NCI-H446 (cell line): ENCODE results near the gene RANBP9.

Source experiments
- DNase-seq, 2 experiments: peaks; one replicate each; lab custom pipeline; 2025; lab: John Stamatoyannopoulos, UW

Gene RANBP9

GRCh38 chr6:13648850-13649249 is 62.8 kb downstream of the RANBP9 start:
- DNase-seq: no peak

DNA sequence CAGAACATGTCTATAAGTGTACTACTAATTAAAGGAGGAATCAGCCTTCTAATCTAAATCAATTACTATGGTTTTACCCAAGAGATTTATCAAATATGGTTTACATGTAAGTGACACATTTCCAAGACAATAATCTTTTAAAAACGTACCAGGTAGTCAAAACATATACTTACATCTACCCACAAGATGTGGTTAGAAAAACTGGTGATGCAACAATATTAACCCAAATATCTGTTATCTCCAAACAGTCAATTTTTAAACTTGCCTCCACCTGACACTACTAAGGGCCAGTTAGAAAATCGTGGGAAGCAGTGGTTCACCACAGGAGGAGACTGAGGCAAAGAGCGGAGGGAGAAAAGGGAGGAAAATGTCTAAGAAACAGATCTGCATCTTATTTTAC is 68.5 kb downstream of the RANBP9 start:
- DNase-seq: no peak

GRCh38 chr6:13641315-13641714 is 70.3 kb downstream of the RANBP9 start:
- DNase-seq: no peak

DNA sequence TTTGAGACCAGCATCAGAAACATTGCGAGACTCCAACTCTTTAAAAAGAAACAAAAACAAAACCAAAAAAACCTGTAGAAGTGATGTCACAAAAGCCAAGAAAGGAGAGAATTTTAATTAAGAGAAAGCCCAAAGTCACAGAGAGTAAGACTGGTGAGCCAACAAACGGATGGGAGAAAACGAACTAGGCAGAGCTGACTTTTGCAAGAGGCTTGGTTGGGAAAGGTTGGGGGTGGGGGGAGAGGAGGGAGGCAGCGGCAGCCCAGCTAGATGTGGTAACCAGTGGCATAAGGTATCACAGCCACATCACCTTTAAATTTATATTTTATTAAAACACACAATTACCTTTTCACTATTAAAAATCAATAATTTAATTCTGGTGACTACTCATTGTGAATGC is 73.0 kb downstream of the RANBP9 start:
- DNase-seq: no peak

DNA sequence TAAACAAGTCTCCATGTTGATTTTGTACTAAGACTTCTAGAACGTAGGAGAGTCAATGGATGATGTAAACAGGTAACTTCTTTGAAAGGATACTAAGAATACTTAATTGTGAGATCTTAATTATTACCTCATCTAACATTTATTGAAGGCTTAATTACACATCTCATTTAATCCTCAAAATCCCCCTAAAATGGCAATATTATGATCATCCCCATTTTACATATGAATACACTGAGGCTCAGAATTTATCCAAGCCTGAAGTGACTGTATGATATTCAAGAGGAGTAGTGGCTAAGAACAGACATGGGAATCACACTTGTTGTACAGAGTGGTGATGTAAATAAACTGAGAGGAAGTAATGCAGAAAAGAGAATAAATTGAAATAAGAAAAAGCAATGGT is 73.6 kb downstream of the RANBP9 start:
- no peak for DNase-seq

- DNase-seq: no peak
These were observed 75.5 kb downstream of the RANBP9 start for GRCh38 chr6:13635948-13636658.

GRCh38 chr6:13633343-13633742 is 78.3 kb downstream of the RANBP9 start:
- no peak for DNase-seq

GRCh38 chr6:13630499-13630898 is 81.1 kb downstream of the RANBP9 start:
- DNase-seq: no peak

DNA sequence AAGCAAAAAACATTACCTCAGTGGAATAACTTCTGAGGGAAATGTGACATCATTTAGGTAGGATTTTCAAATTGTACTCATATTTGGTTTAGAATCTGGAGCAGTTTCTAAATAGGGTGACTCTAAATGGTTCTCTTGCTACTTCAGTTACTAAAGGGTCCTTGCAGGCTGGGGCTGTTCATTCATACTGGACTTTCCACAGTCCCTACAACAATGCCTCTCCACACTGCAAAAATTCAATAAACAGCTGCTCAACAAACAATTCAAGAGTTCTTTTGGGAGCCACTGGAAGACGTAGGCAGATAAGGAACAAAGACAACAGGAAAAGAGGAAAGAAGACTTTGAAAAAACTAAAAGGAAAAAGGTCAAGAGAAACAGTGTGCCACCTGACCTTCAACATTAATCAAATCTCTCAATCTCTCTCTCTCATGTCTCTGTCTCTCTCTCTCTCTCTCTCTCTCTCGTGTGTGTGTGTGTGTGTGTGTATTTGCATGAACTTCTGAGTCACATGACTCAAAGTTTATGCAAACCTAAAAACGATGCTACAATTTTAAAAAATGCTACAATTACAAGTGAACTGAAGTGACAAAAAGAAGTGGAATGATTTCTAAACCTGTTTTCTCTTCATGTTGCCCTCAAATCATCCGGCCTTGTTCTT is 82.0 kb downstream of the RANBP9 start:
- DNase-seq: no peak

DNA sequence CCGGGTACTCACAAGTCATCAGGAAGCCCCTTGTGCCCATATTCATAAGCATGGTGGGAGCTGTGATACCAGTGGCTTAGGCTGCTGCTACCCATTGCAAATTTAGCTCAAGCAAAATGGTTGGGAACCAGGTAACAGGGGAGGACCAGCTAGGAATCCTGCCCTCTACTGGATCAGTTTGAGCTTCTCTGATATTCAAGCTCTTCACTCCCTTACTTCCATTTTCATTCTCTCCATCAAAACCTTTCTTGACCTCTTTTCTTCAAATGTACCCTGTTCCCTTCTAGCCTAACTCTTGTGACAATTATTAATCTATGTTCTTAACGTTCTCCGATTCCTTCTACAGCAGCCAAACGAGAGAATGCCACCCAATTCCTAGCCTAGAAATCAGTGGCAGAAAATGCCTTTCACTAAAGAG is 86.8 kb downstream of the RANBP9 start:
- DNase-seq: peak in 1 of 2 experiments; percentile 12

GRCh38 chr6:13617066-13617465 is 94.6 kb downstream of the RANBP9 start:
- no peak for DNase-seq

DNA sequence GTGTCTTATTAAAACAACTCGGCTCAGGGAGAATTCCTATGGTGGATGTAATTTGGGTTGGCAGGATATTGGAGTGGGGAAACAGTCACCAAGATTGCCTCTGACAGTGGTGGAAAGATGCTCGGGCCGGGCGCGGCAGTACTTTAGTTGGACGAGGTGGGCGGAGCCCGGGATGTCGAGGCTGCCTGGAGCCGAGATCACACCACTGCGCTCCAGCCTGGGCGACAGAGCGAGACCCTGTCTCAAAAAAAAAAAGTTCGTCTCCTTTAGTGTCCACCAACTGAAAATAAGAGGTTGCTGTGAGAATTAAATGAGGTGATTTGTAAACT is 95.9 kb downstream of the RANBP9 start:
- DNase-seq: peak in 1 of 2 experiments; percentile 33

GRCh38 chr6:13614926-13615791 is 96.5 kb downstream of the RANBP9 start, which contains the start of gene NOL7:
Gene NOL7 (plus strand): TSS chr6:13615335. CDS start chr6:13615359, 24 bp downstream.
- DNase-seq: peak; percentile 96 to 99

- DNase-seq: peak; percentile 35 to 68
These were observed 97.3 kb downstream of the RANBP9 start for GRCh38 chr6:13614126-13614925.

DNA sequence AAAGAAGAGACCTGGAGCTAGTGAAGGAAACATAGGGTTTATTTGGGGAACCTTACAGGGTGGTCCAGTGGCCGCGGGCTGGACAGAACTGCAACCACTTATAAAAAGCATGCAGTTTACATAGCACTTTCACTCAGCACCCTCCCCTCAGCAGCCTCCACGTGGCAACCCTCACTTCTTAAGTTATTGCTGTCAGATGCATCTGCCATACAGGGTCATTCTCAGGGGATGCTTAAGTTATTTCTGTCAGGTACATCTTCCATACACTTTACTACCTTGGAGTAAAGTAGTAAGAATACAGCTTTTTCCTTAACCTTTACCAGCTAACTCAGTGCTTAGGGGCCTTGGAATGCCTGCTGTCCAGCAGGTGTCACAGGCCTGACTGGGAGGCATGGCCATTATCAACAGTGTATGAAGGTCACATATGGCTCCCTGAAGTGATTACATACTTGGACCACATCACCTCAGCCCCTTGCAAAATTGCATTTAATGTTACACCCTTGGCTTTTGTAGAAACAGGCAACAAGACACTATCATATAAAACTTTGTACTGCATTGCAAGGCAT is 98.5 kb downstream of the RANBP9 start:
- DNase-seq: no peak

DNA sequence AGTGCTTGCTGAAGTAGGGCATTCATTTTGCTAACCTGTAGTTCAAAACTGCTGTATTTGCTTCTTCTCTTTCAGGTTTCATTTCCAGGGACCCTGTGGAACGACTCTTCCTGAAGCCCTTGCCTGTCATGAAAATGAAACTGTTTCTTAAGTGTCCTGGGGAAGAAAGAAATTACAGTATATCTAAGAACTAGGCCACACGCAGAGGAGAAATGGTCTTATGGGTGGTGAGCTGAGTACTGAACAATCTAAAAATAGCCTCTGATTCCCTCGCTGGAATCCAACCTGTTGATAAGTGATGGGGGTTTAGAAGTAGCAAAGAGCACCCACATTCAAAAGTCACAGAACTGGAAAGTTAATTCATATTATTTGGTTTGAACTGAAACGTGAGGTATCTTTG is 99.9 kb downstream of the RANBP9 start:
- no peak for DNase-seq

DNA sequence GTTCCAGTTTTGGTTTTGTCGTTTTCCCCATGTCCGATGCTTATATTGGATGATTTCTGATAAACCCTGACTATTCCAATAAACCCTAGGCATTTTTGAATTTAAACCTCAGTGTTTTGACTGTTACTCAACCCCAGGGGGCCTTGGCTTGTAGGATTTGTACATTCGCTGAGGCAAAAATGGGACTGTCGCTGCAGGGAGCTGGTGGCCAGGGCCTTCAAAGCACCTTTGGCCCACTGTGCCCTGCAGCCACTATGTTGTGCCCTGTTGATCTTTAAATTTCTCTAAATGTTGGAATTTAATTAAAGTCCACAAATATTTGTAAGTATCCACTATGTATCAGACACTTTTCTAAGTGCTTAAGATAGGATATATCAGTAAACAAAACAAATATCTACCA is 106.0 kb downstream of the RANBP9 start:
- DNase-seq: no peak

GRCh38 chr6:13604546-13605416 is 106.9 kb downstream of the RANBP9 start:
- no peak for DNase-seq

- DNase-seq: no peak
These were observed 107.5 kb downstream of the RANBP9 start for GRCh38 chr6:13604135-13604534.

GRCh38 chr6:13600036-13600435 is 111.6 kb downstream of the RANBP9 start:
- no peak for DNase-seq

DNA sequence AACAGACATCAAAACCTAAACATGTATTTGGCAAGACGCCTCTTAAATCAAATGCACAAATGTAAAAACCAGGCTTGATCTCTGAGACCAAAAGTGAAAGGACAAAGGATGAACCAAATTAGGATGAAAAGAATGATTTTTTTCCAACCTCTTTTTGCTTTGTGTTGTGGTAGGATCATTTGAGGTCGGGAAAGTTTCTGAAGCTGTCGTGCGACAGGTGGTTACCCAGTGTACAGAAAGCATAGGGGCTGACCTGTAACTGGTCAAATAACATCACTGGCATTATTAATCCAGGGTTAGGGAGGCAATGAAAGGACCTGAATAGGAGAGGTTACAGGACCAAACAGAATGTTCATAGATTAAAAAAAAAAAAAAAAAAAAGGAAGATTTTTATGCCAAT is 114.6 kb downstream of the RANBP9 start:
- no peak for DNase-seq
